Hindlimb muscle (tissue), 1 donor: ENCODE data around the gene TBCC. TPM values are rescaled to one million over a fixed set of nuclear protein-coding genes. Genes with fewer than 3 reads are reported as not detected.
A peak's percentile ranks its signal among the peaks of the same experiment; 100 is the strongest.
"Not testable (repeated sequence)": the region's sequence is repeated elsewhere in the genome, so short reads cannot be mapped to it uniquely, and the experiment has no call there.

ENCODE experiments used
- DNase-seq: peaks from one replicate; pipeline ENCODE4 v3.0.0-alpha.2; 2013
- polyA plus RNA-seq: library from polyadenylated mRNA; unstranded; fragments of 120-200 nt; gene quantifications from one replicate; pipeline ENCODE4 v1.2.1, GENCODE V29; 2013; ENCODE audit not compliant: insufficient read length

The TBCC gene
- polyA plus RNA-seq, 1 donor, result 13.0 TPM

DNA sequence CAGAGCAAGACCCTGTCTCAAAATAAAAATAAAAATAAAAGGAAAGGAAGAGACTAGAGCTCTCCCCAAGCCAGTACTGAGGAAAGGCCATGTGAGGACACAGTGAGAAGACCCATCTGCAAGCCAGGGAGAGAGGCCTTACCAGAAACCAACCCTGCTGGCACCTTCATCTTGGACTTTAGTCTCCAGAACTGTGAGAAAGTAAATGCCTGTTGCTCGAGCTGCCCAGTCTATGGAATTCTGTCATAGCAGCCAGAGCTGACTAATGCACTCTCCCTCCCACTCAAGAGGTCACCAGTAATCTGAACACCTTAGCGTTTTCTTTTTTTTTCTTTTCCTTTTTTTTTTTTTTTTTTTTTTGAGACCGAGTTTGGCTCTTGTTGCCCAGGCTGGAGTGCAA, 16.2 kb downstream of the TBCC start:
- DNase-seq, result no peak

DNA sequence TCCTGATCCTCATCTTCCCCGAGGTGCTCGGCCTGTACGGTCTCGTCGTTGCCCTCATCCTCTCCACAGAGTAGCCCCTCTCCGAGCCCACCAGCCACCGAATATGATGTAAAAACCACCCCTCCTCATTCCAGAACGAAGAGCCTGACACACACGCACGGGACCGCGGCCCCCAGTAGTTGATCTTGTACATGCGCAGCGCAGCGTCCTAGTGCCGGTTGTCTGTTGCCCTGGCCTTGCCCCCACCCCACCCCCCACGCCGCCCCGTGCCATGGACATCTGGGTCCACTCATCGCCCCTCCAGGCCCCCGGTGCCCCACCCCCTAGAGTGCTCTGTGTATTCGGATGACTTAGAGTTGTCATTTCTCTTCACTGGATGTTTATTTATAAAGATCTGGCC, 18.3 kb downstream of the TBCC start:
- no peak for DNase-seq

DNA sequence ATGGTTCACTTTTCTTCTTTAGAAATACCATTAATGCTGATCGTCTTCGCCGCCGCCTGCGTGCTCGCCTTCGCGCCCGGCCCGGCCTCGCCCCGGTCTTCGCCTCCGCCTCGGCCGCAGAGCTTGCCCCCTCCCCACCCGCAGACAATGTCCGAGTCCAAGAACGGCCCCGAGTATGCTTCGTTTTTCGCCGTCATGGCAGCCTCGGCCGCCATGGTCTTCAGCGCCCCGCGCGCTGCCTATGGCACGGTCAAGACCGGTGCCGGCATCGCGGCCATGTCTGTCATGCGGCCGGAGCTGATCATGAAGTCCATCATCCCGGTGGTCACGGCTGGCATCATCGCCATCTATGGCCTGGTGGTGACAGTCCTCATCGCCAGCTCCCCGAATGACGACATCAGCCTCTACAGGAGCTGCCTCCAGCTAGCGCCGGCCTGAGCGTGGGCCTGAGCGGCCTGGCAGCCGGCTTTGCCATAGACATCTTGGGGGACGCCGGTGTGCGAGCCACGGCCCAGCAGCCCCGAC, 18.8 kb downstream of the TBCC start:
- peak; percentile 50 for DNase-seq

DNA sequence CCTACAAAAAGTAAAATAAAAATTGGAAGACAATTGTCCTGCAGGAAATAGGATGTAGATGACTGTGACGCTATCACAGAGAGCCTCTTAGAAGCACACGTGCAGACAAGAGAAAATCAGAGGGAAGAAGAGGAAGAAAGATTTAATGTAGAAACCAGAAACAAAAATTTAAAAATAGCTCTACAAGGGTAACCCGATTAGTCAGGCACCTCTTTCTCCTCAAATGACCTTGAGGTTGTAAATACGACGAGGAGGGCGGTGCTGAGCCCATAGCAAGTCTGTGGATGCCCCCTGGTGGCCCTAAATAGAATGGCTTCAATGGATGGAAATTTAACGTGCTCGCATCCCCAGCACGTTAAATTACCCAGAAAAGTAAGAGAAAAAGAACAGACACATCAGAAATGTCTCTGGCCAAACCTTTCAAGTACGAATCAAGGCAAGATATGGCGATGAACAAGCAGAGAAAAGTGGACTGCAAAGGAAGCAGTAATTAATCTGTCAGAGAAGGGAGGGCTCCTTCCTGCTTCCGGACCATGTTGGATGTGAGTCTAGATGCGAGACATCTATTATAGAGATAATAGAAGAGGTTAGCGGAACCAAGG, 19.3 kb downstream of the TBCC start:
- DNase-seq, result peak; percentile 88

DNA sequence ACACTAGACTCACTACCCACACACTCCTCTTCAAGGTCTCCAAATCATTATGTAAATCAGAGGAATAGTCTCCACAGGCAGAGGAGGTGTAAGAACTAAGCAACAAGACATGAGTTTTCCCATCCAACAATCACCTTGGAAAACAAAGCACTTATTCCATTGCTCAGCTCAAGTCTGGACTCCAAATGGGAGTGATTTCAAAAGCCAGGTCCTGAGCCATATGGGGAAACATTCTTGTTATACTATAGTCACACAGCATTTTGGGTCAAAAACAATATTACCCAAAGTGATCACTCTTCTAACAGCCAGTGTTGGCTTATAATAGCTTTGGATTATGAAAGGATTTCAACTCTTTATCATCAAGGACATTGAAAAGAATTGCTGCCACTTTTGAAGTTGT, 19.9 kb downstream of the TBCC start:
- DNase-seq, result no peak

DNA sequence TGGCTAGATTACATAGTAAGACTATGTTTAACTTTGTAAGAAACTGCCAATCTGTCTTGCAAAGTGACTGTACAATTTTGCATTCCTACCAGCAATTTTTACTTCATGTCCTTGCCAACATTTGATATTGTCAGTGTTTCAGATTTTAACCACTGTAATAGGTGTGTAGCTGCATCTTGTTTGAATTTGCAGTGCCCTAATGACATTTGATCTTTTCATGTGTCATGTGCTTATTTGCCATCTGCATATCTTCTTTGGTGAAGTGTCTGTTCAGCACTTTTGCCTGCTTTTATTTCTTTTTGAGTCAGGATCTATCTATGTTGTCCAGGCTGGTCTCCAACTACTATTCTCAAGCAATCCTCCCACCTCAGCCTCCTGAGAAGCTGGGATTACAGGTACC, 21.1 kb downstream of the TBCC start:
- DNase-seq, result no peak

DNA sequence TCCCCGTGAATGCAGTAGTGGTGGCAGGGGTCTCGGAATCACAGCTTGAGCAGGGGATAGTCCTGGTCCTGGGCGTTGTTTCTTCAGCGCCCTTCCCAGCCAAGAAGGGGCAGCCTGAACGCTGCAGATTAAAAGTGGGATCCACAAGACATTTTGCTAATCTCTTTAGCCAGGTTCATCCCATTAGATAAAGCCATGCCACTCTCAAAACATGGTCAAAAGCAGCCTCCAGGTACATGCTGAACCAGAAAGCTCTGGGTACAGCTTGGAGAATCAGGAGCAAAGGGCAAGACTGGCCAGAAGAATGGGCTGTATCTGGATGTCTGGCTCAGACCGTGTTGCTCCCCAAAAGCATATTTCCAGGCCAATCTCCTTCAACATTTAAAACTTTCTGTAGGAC, 23.4 kb downstream of the TBCC start, which contains the start of gene PRPH2:
Gene PRPH2, minus strand, starts transcription at position 101 of the 400 bp plus-strand sequence. CDS start 263 bp downstream, outside the sequence.
- DNase-seq, result no peak

DNA sequence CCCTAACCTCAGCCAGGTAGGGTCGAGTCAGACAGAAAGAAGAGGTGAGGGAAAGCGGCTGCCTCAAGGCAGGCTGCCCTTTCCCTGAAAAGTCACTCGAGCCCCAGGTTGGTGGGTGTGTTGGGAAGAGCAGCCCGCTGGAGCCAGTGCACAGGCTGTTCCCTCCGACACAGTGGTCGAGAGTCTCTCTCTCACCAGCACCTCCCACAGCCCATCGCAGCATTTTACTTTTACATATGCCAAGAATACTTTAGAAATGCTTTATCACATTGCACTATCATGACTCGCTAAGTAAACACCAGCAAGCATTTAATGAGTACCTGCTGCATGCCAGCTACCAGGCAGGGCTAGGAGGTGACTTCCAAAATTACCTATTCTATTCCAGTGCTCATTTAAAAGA, 25.2 kb downstream of the TBCC start:
- DNase-seq, result no peak

DNA sequence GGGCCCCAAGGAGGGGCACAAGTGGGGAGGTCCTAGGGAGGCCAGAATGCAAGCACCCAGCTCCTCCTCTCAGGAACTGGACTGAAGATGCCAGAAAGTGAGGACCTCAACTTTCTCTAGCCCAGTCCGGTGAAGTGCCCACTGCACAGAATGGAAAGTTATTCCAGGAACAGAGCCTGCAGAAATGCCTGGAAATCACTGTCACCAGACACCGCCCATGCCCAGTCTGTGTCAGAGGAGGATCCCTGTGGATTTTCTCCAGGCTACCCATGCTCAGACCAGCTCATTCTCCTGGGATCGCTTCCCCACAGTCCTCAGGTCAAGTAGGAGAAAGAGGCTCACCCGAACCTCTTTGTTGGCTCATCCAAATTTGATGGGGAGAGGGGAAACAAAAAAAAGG, 30.0 kb downstream of the TBCC start:
- DNase-seq, result no peak

DNA sequence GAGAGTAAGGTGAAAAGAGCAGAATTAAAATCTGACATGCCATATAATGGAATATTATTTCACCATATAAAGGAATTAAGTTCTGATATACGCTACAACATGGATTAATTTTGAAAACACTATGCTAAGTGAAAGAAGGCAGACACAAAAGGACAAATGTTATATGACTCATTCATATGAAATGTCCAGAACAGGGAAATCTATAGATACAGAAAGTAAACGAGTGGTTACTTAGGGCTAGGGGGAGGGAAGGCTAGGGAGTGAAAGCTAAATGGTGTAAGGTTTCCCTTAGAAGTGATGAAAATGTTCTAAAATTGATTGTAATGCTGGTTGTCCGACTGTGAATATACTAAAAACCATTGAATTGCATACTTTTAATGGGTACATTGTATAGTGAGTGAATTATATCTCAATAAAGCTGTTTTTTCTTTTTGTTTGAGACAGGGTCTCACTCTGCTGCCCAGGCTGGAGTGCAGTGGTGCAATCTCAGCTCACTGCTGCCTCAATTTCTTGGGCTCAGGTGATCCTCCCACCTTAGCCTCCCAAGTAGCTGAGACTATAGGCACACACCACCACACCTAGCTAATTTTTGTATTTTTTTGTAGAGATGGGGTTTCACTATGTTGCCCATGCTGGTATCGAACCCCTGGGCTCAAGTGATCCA, 31.7 kb downstream of the TBCC start:
- DNase-seq, result no peak

DNA sequence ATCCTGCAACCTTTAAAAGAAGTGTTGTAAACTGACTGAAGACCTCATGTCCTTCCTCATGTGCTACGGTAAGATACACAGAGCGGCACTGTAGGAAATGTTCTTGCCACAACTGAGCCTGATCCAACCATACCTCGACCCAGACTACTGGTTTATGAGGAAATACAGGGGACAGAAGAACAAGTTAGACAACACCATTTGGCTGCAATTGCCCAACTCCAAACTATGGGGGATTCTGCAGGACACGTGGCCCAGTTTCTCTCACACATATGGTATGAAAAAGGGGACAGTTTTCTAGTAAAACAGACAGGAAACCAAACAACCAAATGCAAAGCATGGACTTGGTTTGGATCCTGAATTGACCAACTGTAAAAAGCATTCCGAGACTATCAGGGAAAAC, 34.0 kb downstream of the TBCC start:
- DNase-seq, result no peak

DNA sequence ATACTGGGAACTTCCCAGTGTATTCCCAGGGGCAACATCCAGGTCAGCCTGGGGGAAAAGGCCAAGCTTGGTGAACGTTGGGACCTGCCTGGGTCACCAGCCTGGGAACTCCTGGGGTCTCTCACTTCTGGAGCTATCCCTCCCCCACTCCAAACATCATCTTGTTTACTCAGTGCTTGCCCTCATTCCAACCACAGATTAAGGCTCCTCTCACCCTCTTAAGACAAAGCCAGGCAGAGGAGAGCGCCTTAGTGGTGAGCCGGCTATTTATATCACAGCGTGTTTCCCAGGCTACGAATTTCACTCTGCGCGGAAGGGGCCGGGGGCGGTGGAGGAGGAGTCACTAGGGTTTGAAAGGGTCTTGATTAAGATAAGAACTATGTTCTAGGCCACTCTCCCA, 35.6 kb downstream of the TBCC start:
- no peak for DNase-seq

DNA sequence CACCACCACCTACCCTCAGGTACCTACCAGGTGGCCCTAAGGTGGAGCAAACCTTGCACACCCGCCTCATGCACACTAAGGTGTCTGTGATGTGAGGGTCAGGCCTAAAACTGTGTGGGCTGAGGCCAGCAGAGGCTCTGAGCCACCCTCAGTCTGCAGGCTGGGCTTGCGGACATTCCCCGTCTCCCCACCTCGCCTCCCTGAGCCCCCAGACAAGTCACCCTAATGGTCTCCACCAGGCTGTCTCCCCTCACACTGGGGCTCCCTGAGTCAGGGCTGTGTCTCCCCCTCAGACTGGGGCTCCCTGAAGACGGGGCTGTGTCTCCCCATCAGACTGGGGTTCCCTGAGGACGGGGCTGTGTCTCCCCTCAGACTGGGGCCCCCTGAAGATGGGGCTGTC, 36.0 kb downstream of the TBCC start:
- no peak for DNase-seq

DNA sequence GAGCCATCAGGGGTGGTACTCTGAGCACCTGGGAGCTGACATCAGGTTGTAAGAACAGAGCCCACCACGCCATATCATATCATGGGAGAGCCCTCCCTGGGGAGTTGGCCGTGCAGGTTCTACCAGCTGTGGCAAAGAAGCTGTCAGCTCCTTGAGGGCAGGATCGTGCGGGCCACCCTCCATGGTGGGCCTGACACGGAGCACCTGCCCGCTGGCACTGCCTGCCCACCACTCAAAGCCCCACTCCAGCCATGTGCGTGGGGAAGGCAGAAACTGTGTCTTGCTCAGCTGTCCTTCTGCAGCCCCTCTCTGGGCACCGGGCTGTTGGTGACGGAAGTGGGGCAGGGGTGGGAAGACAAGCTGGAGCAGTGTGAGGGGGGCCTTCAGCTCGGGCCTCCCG, 37.8 kb downstream of the TBCC start:
- no peak for DNase-seq

DNA sequence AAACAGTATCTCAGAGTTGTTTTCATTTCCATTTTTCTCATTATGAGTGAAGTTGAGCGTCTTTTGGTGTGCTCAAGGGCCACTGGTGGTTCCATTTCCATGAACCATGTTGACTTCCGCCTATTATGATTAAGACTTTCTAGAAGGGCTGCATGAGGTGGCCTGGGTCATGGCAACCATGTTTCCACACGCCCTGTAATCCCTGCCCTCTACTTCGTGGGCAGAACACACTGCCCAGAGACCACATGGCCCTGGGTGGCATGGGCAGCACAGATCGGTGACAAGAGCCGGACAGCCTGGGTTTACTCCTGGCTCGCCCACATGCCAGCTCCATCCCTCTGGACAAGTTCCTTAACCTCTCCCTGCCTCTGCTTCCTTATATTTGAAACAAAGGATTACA, 38.3 kb downstream of the TBCC start:
- DNase-seq, result no peak

DNA sequence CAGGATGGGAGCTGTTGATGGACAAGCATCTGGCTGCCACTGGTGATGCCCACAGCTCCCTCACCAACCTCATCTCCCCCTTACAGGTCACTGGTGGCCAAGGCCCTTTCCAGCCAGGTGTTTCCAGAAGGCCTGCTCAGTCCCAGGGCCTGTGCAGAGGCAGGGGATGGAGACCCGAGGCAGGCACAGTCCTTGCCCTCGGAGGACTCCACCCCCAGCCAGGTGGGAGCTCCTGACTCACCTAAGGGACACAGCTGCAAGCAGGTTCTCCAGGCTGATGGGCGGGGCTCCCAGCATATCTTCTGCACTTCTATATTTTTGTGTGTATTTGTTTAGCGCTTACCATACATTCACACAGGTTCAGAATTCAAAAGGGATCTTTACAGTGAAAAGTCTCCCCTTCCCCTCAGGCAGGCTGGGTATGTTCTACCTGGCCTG, 40.9 kb downstream of the TBCC start:
- no peak for DNase-seq

DNA sequence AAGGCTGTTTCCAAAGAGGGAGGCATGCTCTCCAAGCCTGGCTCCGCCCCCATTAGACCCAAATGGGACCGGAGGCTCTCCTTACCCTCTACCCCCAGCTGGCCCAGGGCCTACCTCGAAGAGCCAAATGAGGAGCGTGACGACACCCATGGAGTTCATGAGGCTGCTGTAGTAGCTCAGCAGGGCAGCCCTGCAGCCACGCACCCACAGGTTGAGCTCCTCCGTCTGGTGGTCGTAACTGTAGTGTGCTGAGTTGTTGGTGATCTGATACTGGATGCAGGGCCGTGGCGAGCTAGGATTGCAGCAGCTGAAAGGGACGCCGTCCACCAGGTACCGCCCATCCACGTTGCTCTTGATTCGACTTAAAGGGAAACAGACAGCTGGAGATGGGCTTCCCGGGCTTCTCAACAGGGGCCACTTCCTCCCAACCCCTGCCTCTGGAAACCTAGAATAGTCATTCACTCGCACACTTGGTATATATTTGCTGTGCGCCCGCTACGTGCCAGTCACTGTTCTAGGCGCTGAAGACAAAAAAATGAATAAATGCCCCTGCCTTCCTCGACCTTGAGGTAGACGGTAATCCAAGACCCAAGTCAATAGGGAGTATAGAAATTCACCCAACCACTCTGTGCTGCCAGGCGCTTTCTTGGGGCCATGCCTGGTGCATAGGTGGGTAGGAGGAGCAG, 41.5 kb downstream of the TBCC start:
- DNase-seq, result peak; percentile 70

DNA sequence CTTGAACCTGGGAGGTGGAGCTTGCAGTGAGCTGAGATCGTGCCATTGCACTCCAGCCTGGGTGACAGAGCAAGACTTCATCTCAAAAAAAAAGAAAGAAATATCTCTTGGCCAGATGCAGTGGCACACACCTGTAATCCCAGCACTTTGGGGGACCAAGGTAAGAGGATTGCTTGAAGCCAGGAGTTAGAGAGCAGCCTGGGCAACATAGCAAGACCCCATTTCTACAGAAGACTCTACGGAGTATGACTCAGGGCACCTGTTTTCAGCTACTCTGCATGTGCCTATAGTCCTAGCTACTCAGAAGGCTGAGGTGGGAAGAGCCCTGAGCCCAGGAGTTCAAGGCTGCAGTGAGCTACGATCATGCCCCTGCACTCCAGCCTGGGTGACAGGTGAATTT, 43.1 kb downstream of the TBCC start:
- not testable (repeated sequence) for DNase-seq

DNA sequence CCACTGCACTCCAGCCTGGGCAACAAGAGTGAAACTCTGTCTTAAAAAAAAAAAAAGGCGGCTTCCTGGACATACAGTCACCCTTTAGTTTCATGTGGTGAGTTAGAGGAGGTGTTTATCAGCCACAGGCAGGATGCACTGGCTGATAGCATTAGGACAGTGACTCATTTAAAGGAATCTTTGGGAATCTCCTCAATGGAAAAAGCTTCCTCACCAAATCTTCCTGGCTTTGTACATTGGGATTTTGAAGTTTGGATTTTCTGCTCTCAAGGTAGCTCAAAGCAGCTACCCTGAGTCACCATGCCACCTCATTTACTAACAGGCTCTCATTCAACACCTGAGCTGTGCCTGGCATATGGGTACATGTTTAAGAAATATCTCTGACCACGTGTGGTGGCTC, 43.7 kb downstream of the TBCC start:
- DNase-seq, result no peak

DNA sequence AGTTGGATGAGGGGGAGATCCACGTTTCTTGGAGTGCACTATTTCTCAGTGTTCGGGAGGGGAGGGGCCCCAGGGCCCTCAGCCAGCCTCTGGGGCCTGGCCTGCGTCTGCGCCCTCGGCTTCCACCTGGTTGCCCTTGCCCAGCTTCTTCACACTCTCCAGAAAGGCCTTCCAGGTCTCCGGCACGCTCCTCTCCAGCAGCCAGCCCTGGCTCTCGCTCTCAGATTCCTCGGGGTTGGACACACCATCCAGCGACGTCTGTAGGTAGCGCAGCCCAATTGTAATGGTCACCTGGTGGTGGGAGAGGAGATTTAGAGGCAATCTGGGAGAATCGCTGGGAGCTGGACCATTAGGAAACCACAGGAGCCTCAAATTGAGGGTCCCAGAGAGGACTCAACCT, 47.7 kb downstream of the TBCC start:
- DNase-seq, result no peak

DNA sequence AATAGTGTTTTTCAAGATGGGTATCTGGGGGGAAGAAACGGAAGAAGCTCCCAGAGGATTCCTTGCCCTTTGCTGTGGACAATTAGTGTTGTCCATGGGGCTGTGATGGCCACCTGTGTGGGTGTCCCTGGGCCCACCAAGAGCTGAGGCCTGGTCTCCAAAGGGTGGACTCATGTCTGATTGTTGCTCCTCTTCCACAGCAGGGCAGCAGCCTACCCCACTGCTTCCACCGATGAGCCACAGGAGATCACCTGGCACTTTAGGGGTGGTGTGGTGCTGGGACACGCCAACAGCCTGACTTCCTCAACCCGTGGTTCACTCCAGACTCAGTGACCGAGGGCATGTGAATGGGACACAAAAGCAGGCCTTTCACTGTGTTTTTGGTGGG, 48.6 kb downstream of the TBCC start:
- DNase-seq, result no peak

DNA sequence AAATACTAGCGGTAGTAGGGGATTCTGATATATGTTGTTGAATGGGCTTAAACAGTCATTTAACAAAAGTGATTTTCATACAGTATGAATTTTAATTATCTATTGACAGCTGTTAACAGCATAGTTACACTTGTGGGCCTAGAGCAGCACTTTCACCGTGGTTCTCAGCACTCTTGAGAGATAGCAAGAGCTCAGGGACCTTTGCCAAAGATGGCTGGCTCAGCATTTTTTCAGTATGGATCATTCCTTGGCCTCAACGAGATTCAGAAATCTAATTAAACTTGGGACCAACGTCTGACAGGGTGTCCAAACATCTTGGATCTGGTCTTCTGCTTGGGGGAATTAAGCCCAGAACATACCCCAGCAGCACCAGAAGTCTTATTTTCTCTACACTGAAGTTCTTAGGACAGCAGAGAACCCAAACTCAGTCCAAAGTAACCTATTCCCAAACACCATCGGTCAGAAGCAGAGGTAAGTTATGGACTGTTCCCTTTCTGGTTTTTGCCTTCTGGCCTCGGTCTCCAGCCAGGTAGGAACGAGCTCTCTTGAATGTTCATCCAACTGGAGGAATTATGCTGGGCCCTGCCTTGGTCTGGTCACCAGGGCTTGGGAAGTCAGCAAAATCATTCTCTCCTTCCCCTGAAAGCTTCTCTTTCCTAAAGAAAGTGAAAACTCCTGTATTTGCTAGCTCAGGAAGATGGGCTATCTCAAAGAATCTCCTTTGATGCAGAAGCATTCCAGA, 49.2 kb downstream of the TBCC start:
- DNase-seq, result no peak

DNA sequence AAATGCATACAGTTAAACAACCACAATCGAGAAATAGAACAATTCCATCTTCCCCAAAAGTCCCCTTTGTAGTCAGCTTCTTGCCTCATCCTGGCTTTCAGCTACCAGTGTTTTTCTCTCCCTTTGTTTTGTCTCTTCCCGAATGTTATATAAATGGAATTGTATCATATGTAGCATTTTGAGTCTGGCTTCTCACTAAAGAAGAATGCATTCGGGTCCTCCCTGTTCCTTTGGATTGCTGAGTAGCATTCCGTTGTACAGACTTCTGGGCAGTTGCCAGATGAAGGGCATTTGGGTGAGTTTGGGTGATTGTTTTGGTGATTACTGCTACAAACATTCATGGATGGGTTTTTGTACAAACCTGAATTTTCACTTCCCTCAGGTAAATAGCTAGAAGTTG, 51.3 kb downstream of the TBCC start:
- no peak for DNase-seq
